Activated CD4-positive, alpha-beta T cell treated with anti-CD3 and anti-CD28 coated beads, Interleukin-2, Interleukin-4, amounts not matched to agents 100 ng/mL and 50 ng/mL, durations not matched to agents 16 hours and 8 hours (primary cell): ENCODE results near the gene NPL.
A peak's percentile ranks its signal among the peaks of the same experiment; 100 is the strongest.

Source experiments
- DNase-seq: peaks from one replicate; pipeline ENCODE4 v3.0.0-alpha.2; 2020; ENCODE audit warnings: low spot score

Gene NPL

DNA sequence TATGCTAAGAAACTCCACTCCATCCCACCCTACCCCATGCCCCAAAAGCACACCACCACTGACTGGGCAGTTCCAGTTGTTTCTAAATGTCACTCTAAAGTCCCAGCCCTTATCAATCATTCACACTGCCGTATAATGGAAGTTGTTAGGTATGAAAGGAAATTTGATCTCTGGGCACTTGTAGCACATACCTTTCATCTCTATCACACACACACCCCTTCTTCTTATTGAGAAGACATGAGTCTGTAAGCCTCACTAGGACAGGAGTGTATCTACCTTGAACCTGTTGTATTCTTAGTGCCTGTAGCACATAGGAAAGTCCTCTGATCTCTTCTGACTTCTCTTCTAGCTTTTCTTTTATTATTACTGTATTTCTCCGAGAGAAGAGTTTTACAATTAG lies 27.3 kb downstream of the NPL start:
- no peak for DNase-seq

DNA sequence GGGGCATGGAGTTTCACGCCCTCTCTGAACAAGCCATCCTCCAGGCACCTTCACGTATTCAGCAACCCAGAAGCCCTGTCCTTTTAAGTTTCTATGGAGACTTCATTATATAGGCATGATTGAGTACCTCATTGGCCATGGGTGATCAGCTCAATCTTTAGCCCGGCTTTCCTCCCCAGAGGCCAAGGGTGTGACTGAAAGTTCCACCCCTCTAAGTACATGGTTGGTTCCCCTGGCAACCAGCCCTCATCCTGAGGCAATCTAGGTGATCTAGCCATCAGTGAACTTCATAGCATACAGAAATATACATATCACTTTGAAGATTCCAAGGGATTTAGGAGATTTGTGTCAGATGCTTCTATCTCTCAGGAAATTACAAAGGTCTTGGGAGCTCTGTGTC lies 28.2 kb downstream of the NPL start:
- no peak for DNase-seq

DNA sequence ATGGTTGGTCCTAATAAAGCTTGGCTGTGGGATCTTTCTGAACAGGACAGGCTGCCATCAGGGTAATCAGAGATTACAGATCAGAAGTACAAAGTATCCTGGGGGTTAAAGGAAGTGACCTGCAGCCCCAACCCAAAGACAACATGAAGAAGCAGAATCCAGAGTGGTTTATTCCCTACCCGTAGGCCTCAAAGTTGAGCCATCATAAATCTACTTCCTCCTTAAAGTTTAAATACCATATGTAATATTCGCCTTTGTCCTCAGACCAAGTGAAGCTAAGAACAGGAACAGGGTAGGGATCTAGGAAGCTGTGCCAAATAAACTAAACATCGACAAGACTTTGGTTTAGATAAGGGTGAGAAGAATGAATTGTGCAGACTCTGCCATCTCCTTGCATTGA lies 33.6 kb downstream of the NPL start:
- DNase-seq = no peak

DNA sequence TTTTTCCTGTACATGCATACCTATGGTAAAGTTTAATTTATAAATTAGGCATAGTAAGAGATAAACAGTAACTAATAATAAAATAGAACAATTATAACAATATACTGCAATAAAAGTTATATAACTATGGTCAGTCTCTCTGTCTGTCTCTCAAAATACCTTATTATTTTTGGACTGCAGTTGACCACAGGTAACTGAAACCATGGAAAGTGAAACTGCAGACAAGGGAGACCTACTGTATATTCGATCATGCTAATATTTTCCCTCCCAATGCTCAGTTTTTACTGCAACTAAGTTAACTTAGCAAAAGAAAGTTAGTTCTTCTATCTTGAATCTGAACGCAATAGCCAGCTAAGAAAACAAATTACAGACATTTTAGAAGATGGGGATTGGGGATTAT lies 37.3 kb downstream of the NPL start:
- DNase-seq = no peak

DNA sequence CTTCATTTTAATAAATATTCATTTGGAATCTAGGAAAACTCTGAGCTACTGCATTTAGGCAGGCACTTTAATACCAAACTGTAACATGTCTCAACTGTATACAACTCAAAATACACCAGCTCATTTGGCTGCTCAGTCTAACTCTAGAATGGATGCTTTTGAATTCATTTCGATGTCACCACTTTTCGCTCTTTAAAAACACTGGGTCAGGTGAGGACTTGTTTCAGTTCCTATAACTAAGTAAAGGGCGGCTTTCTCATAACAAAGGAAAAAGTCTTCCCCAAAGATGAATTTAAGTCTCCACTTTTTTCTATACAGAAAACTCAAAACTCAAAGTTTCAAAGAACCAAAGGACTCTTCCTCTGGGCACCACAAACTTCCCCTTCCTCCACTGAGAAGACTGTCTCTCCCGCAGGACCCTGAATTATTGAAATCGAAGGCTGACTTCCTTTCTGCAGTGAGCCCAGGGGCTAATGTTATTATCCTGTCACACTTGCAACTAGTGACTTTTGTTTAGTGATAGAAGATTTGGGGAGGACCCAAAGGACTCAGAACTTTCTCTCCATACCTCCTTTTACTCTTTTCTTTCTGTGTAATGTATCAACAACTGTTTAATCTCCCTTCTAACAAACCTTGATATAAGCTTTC lies 39.8 kb downstream of the NPL start:
- DNase-seq = no peak

DNA sequence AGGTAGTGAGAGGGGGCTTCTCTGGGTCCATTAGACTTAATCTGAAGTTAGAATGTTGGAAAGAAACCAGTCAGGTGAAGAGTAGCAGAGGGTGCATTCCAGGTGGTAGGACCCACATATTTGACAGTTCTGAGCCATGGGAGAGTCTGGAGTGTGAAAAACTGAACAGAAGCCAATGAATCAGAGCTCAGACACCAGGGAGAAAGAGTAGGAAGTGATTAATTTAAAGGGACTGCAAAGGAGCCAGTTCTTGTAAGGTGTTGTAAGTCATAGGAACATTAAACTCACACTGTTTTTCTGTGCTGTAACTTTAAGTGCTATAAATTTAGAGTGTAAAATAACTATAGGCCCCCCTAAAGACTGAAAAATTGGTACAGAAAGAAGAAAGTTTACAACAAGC lies 43.7 kb downstream of the NPL start:
- no peak for DNase-seq

DNA sequence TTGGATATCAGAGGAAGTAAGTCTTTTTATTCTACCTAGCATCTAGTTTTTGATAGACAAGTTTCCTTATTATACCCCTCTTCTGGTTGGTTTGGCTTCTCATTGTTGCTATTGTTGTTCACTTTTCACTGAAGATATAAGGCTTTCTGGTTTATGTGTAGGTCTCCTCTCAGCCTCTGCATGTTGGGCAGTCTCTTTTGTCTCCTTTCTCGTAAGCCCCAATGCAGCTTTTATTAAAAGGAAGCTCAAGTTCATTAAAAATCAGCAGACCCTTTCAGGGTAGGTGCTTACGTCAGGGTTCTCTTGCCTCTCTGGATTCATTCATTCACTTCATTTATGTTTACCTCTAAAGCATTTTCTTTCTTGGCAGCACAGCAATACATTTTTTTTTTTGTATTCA lies 44.8 kb downstream of the NPL start:
- DNase-seq = no peak

DNA sequence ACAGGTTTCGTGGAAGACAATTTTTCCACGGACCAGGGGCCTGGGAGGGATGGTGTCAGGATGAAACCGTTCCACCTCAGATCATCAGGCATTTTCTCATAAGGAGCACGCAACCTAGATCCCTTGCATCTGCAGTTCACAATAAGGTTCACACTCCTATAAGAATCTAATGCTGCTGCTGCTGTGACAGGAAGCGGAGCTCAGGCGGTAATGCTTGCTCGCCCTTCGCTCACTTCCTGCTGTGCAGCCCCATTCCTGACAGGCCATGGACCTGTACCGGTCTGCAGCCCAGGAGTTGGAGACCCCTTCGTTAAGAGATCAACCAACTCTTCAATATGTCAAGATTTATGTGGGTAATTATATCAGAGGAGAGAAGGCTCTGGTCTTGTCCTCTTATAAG lies 46.2 kb downstream of the NPL start:
- DNase-seq = no peak

DNA sequence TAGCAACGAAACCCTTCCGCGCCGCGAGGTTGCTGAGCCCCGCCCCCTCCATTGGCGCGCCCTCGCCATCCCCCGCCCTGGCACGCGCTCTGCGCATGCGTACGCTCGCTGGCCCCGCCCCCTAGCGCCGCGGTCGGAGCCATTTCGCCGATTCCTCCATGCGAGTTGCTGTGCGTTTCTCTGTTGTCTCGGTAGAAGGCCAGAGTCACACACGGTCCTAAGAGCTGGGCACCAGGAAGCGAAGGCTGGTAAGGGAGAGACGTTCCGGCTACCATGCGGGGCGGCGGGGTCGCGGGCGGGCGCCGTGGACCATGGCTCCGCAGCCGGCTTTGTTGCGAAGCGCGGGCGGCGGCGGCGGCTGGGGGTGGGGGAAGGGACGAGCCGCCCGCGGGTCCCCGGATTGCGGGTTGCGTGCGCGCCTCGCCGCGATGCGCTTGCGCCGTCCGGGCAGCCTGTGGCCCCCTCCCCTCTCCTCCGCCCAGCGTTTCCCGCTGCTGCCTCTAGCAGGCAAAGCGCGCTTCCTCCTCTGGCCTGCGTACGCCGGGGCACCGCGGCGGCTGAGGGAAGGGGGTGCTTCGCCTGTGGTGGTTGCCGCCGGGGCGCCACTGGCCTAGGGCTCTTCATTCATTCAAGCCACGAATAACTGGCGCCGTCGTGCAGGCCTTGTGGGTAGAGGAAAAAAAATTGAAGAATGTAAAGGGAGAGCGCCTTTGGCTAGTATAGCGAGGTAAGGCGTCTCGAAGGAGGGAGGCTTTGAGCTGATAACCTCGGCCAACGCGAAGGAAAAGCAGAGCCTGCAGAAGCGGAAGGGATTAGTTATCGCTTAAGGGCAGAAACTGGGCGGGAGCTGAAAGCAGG lies 49.9 kb downstream of the NPL start, which contains the start of gene DHX9:
DHX9 (plus strand) TSS at position 139 of the 858 bp plus-strand sequence. CDS start 3,220 bp downstream, outside the sequence.
- peak; percentile 93 for DNase-seq

DNA sequence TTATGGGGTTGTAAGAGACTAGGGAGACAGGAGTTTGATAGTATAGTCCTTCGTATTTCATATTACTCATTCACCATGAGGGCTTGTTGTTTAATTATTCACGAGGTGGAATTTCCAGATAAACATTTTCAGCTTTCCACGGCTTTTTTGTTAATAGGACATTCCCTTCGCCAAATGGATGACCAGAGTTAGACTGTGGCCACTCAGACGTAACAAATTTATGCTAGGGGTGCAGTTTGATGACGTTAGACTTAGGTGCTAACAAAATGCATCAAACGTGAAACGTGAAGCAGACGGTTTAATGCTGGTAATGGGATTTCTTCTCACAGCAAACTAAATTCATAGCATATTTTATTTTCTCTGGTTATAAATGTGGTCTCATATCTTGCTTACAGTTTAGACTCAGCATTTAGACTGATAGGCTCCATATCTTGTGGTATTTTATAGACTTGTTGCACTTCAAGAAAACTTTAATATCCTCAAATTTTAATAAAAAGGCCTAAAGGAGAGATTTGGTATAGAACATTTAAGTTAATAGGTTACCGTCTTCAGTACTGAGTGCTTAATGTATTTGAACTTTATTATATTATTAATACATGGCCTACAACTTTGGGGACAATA lies 51.9 kb downstream of the NPL start:
- peak; percentile 27 for DNase-seq

DNA sequence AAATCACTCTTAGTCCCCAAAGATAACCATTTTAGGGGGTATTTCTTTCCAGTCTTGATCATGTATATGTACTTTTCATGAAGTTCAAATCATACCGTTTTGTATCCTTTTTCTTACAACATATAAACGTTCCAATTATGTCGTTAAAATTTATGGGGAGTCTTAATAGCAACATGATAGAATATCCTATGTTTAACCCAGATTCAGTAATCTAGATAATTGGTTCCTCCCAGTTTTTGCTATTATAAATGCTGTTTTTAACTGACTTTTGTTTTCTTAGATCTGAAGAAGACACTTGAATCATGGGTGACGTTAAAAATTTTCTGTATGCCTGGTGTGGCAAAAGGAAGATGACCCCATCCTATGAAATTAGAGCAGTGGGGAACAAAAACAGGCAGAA lies 52.7 kb downstream of the NPL start:
- no peak for DNase-seq

DNA sequence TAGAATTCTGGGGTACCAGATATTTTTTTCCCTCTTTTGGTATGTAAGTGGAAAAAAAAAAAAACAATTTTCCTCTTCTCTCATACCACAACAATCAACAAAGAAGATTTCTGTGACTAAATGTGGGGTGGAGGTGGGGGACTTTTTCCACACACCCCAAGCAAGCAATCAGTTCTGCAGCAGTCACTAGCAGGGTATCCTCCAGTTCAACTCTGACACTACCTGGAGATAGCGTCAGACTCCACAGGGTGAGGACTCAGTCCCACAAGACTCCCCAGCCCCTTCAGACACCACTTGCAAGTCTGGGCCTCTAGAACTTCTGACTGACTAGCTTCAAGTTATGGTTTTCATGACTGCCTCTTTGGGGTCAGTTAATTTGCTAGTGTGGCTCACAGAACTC lies 55.8 kb downstream of the NPL start:
- no peak for DNase-seq

DNA sequence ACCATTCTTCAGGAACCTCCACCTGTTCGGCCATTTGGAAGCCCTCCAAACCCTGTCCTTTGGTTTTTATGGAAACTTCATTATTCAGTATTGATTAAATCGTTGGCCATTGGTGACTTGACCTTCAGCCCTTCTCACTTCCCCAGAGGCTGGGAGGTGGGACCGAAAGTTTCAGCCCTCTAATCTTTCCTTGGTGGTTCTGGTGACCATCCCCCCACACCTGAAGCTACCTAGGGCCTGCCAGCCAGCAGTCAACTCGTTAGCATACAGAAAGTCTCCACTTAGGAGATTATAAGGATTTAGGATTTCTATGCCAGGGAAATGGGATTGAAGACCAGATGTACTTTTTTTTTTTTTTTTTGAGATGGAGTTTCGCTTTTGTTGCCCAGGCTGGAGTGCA lies 56.3 kb downstream of the NPL start:
- no peak for DNase-seq

DNA sequence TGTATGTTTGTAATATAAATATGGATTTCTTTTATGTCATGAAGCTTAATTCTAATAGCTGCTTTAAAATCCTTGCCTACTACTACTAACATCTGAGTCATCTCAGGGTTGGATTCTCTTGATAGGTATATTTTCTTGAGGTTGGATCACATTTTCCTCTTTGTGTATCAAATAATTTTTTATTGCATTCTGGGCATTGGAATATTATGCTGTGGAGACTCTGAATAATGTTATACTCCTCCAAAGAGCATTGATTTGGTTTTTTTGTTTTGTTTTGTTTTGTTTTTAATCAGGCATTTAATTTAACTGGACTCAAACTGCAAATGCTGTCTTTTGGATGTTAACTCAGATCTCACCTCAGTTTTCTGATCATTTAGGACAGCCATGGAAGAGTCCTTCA lies 57.5 kb downstream of the NPL start:
- DNase-seq = no peak

DNA sequence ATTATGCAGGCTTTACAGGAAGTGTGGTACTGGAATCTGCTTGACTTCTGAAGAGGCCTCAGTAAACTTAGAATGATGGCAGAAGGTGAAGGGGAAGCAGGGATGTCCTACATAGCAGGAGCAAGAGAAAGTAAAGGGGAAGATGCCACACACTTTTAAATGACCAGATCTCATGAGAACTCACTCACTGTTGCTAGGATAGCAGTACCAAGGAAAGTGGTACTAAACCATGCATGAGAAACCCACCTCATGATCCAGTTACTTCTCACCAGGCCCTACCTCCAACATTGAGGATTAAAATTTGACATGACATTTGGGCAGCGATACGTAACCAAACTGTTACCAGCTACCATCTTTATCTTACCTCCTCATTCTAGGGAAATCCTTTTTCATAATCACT lies 59.2 kb downstream of the NPL start:
- no peak for DNase-seq

DNA sequence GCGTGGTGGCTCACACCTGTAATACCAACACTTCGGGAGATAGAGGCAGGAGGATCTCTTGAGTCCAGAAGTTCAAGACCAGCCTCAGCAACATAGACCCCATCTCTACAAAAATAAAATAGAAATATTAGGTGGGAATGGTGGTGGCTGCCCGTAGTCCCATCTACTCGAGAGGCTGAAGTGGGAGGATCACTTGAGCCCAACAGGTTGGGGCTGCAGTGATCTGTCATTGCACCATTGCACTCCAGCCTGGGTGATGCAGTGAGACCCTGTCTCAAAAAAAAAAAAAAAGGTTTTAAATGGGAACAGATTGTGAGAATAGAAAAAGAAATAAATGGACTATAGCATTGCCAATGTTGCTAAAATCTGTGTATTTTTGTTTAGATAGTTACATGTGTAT lies 60.7 kb downstream of the NPL start:
- no peak for DNase-seq

DNA sequence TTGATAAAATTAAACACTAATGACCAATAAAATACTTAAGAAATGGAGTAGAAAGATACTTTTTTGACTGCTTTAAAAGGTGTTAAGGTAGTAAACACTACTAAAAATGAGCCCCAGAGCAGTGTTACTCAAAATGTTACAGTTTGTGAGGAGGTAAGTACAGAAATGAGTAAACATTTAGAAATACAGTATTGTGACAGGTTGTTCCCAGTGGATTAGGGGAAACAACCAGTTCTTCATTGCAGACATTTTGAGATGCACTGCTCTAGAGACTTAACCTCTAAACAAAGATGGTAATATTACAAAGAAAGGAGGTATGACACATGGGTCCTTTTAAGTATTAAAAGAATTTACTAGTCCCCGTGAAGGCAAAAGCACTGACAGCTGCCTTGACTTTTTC lies 62.3 kb downstream of the NPL start:
- DNase-seq = peak; percentile 22

DNA sequence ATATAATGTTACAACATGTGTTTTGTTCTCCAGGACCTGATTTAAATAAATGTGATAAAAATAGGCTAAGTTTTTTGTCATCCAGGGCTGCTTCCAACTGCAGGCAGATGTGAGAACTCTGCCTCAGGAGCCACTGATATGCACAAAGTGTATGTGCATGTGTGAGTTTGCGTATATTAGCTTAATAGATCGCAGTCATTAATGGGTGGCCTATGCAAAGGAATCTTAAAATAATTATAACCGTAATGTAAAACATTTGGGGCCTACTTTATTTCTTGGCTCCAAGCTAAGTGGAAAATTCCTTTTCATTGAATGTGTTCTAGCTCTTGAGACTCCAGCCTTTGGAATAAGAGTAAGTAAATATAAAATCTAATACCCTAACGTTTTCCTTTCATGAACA lies 66.3 kb downstream of the NPL start:
- DNase-seq = no peak

DNA sequence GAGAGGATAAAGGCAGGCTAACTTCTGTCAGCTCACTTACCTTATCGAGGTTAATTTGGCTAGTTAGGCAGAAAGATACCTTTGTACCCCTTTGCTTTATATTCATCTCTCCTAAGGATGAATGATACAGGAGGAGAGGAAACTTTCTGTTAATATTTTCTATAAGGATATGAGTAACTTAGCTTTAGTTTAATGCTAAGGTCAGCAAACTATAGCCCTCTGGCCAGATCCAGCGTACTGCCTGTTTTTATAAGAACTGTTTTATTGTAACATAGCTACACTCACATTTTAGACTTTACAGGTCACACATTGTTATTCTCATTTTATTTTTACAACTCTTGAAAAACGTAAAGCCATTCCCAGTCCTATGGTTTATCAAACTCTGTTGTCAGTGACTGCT lies 67.6 kb downstream of the NPL start:
- no peak for DNase-seq

DNA sequence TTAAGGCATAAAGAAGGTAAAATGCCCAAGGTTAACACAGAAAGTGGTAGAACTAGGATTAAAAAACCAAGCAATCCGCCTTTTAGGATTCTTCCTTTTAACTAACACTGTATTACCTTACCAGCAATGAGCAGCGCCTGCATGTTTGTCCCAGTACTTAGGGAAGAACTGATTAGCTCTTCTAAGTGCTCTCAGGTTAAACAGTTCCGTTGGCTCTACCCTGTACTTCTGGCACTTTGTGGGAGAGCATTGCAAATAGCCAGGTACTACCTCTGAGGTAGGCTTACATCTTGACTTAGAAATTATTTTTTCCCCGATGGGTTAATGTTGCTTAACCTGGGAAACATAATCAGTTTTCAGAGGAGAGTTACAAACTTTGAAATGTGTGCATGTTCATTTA lies 71.1 kb downstream of the NPL start:
- DNase-seq = no peak

DNA sequence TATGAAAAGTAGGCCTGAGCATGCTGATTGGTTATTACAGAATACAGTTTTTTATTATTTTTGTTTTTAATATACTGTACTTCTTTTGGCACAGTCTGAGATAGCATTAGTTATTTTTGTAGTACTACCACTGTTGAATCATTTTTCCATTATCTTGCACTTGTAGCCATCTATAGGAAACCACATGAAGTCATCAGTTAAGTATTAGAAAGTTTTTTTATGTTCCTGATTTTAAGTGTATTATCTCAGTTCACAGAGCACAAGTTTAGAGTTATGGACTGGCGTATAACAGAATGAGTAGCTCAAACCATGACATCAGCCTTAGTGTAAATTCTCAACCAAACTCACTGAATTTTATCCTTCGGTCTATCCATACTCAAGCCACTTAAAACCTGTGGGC lies 72.4 kb downstream of the NPL start:
- DNase-seq = peak; percentile 28

DNA sequence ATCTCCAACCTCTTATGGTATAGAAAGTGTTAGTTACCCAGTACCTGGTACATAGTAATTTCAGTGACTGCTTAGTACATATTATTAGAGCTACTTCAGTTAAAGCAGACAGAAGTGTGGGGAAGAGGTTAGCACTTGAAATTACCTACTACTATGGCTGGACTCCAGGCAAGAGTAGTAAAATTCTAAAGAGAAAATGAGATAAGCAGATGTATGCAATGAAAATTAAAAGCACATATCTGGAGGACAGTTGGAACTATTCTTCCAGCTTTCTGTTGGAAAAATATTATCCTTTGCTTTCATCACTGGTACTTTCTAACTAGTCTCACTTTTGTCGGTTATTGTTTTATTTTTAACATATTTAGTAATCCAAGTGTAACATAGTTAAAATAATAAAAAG lies 73.3 kb downstream of the NPL start:
- DNase-seq = no peak

DNA sequence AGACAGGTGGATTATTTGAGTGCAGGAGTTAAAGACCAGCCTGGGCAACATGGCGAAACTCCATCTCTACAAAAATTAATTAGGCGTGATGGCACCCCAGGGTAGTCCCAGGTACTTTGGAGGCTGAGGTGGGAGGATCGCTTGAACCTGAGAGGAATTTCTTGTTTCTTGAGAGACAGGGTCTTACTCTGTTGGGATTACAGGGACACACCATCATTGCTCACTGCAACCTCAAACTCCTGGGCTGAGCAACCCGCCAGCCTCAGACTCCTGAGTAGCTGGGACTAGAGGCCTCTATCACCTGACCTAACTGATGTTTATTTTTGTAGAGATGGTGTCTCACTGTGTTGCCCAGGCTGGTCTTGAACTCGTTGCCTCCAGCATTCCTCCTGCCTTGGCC lies 74.4 kb downstream of the NPL start:
- no peak for DNase-seq
